IMR-90 (cell line): ENCODE measurements around the gene LRP3. TPM values are rescaled to one million over a fixed set of nuclear protein-coding genes. Genes with fewer than 3 reads are reported as not detected.

Experiments used
- ATAC-seq: fragments of 200-7000 bp; cut with Tn5 transposase; 2 replicates; pipeline ENCODE4 v1.9.1; 2020; ENCODE audit warnings: low read depth, mild to moderate bottlenecking, moderate library complexity
- BruUV-seq: library from RNA; stranded (reverse); fragments of 400-500 nt; replicated peaks from 2 replicates; lab custom pipeline; 2021; lab: Mats Ljungman, UMichigan
- CTCF ChIA-PET: fragments of 300-600 bp; formaldehyde crosslinking; extraction: SDS; loops from one replicate; lab custom pipeline; 2021; ENCODE audit warnings: antibody characterized with exemption; lab: Yijun Ruan, JAX
- POLR2A ChIA-PET: fragments of 300-600 bp; sonication (Branson Sonifier 250); formaldehyde crosslinking; loops from one replicate; lab custom pipeline; 2022; ENCODE audit warnings: antibody characterized with exemption; ENCODE audit not compliant: unreplicated experiment; lab: Charles Lee
- DNase-seq: peaks from one replicate; pipeline ENCODE4 v3.0.0; 2013
- H2AFZ ChIP-seq: replicated peaks from 2 replicates; pipeline ENCODE3; 2013; ENCODE audit warnings: low read length, mild to moderate bottlenecking; ENCODE audit not compliant: poor library complexity
- H2AK5ac ChIP-seq: 2 replicates; pipeline ENCODE4 v1.6.1; 2013; ENCODE audit warnings: low read depth, low read length, inconsistent platforms
- H2AK9ac ChIP-seq: replicated peaks from 2 replicates; pipeline ENCODE3; 2013; ENCODE audit warnings: mild to moderate bottlenecking, low read depth, low read length, moderate library complexity; ENCODE audit not compliant: poor library complexity
- H2BK120ac ChIP-seq: 2 replicates; pipeline ENCODE4 v1.6.1; 2013; ENCODE audit warnings: low read depth, low read length, inconsistent platforms
- H2BK15ac ChIP-seq: 3 replicates; pipeline ENCODE4 v1.6.1; 2013; ENCODE audit warnings: low read depth, low read length, inconsistent platforms
- H2BK20ac ChIP-seq: 2 replicates; pipeline ENCODE4 v1.6.1; 2013; ENCODE audit warnings: low read depth, mild to moderate bottlenecking, inconsistent platforms, low read length, moderate library complexity
- H2BK5ac ChIP-seq: 2 replicates; pipeline ENCODE4 v1.6.1; 2013; ENCODE audit warnings: mild to moderate bottlenecking, low read depth, low read length, inconsistent platforms; ENCODE audit not compliant: poor library complexity, severe bottlenecking
- H3K14ac ChIP-seq: replicated peaks from 2 replicates; pipeline ENCODE4 v1.6.1; 2013; ENCODE audit warnings: low read depth, low read length, inconsistent platforms
- H3K18ac ChIP-seq: 2 replicates; pipeline ENCODE4 v1.6.1; 2013; ENCODE audit warnings: low read depth, low read length, control low read depth
- H3K23ac ChIP-seq: 2 replicates; pipeline ENCODE4 v1.6.1; 2013; ENCODE audit warnings: low read depth, low read length, inconsistent platforms
- H3K27ac ChIP-seq: 2 replicates; pipeline ENCODE4 v1.5.1; 2013; ENCODE audit warnings: mild to moderate bottlenecking, control low read depth, low read length; ENCODE audit not compliant: insufficient read depth
- H3K27me3 ChIP-seq: 2 replicates; pipeline ENCODE4 v1.6.1; 2013; ENCODE audit warnings: low read length; ENCODE audit not compliant: control insufficient read depth, insufficient read depth
- H3K36me3 ChIP-seq: 2 replicates; pipeline ENCODE4 v1.6.1; 2013; ENCODE audit warnings: low read length, mixed read lengths; ENCODE audit not compliant: control insufficient read depth, insufficient read depth
- H3K4ac ChIP-seq: 2 replicates; pipeline ENCODE4 v1.6.1; 2013; ENCODE audit warnings: low read depth, low read length, inconsistent platforms
- H3K4me1 ChIP-seq: 2 replicates; pipeline ENCODE4 v1.6.1; 2013; ENCODE audit warnings: low read length, mixed read lengths; ENCODE audit not compliant: control insufficient read depth, insufficient read depth
- H3K4me2 ChIP-seq: 2 replicates; pipeline ENCODE4 v1.6.1; 2013; ENCODE audit warnings: low read depth, mild to moderate bottlenecking, control low read depth, low read length, moderate library complexity
- H3K4me3 ChIP-seq: 2 replicates; pipeline ENCODE4 v1.5.1; 2013; ENCODE audit warnings: low read depth, mild to moderate bottlenecking, control low read depth, low read length, moderate library complexity; ENCODE audit not compliant: insufficient read depth
- H3K56ac ChIP-seq: 2 replicates; pipeline ENCODE4 v1.6.1; 2013; ENCODE audit warnings: low read length, inconsistent platforms; ENCODE audit not compliant: insufficient read depth; ENCODE audit errors: extremely low read depth
- H3K79me1 ChIP-seq, 2 experiments: 2 replicates each; pipeline ENCODE4 v1.6.1; 2013; ENCODE audit warnings: low read length in 2 of 2, inconsistent platforms in 1 of 2, low read depth in 1 of 2
- H3K9ac ChIP-seq: 2 replicates; pipeline ENCODE4 v1.6.1; 2013; ENCODE audit warnings: low read depth, low read length, control low read depth
- H3K9me1 ChIP-seq: 2 replicates; pipeline ENCODE4 v1.6.1; 2013; ENCODE audit warnings: low read length, inconsistent platforms; ENCODE audit not compliant: insufficient read depth
- H3K9me3 ChIP-seq: 2 replicates; pipeline ENCODE4 v1.6.1; 2013; ENCODE audit warnings: low read length; ENCODE audit not compliant: control insufficient read depth, insufficient read depth
- H4K20me1 ChIP-seq: 2 replicates; pipeline ENCODE4 v1.6.1; 2013; ENCODE audit warnings: low read length, inconsistent platforms; ENCODE audit not compliant: insufficient read depth
- H4K5ac ChIP-seq: 2 replicates; pipeline ENCODE4 v1.6.1; 2013; ENCODE audit warnings: mild to moderate bottlenecking, low read depth, low read length, control low read depth
- H4K8ac ChIP-seq, 2 experiments: 2 replicates each; pipeline ENCODE4 v1.6.1; 2013; ENCODE audit warnings: low read depth in 2 of 2, low read length in 2 of 2, control low read depth in 1 of 2, inconsistent platforms in 1 of 2
- H4K91ac ChIP-seq: 2 replicates; pipeline ENCODE4 v1.6.1; 2013; ENCODE audit warnings: low read depth, low read length, inconsistent platforms; ENCODE audit not compliant: insufficient read depth
- BHLHE40 ChIP-seq: fragments of 150-350 bp; IDR thresholded peaks from 2 replicates; pipeline ENCODE4 v1.6.1; 2016; ENCODE audit warnings: mild to moderate bottlenecking, low read depth, low read length
- CEBPB ChIP-seq: IDR thresholded peaks from 2 replicates; pipeline ENCODE4 v1.6.1; 2012; ENCODE audit warnings: low read depth, low read length, improper control_type of control experiment
- CTCF ChIP-seq: conservative IDR thresholded peaks from 2 replicates; pipeline ENCODE4 v1.5.1; 2012; ENCODE audit warnings: mild to moderate bottlenecking, low read depth, low read length, improper control_type of control experiment
- ELK1 ChIP-seq: fragments of 150-350 bp; IDR thresholded peaks from 2 replicates; pipeline ENCODE4 v1.6.1; 2016; ENCODE audit warnings: low read depth, mild to moderate bottlenecking, low read length, moderate library complexity, borderline replicate concordance
- FOS ChIP-seq: fragments of 150-350 bp; IDR thresholded peaks from 2 replicates; pipeline ENCODE4 v1.6.1; 2016; ENCODE audit warnings: low read depth, low read length
- MAFK ChIP-seq: IDR thresholded peaks from 2 replicates; pipeline ENCODE4 v1.6.1; 2012; ENCODE audit warnings: low read depth, low read length, improper control_type of control experiment
- RFX5 ChIP-seq: IDR thresholded peaks from 2 replicates; pipeline ENCODE4 v1.8.0; 2012; ENCODE audit warnings: low read depth, mild to moderate bottlenecking, low read length, moderate library complexity
- SMC3 ChIP-seq: fragments of 150-350 bp; IDR thresholded peaks from 2 replicates; pipeline ENCODE4 v1.6.1; 2016; ENCODE audit warnings: low read depth, mild to moderate bottlenecking, antibody characterized with exemption, low read length, moderate library complexity
- WGBS, 2 experiments: methylation state at CpG; one replicate each; pipeline versions ENCODE4 v1.1.5 to v1.1.7; 2013; ENCODE audit warnings: missing lambda C conversion rate in 2 of 2; ENCODE audit not compliant: insufficient read length in 1 of 2; ENCODE audit errors: extremely low coverage in 2 of 2; 5-methylcytosine and 5-hydroxymethylcytosine counted together
- dilution Hi-C: fragments of 300-500 bp; cut with HindIII; formaldehyde crosslinking; loops from one replicate; pipeline ENCODE4 v1.14.3; 2018; ENCODE audit warnings: low sequenced_read_pairs; ENCODE audit not compliant: unreplicated experiment
- in situ Hi-C: fragments of 300-500 bp; cut with MboI; formaldehyde crosslinking; loops from 3 replicates; pipeline ENCODE4 v1.14.3; 2019; ENCODE audit warnings: low sequenced_read_pairs, inconsistent platforms, mixed read lengths
- intact Hi-C: fragments of 100-400 bp; cut with micrococcal nuclease; formaldehyde crosslinking; loops from 2 replicates; pipeline ENCODE4 v1.10.0; 2022
- polyA plus RNA-seq, 3 experiments: library from polyadenylated mRNA; depleted of rRNA; stranded (reverse); fragments of >200 nt; gene quantifications; 2 replicates each; pipeline ENCODE4 v1.2.3, GENCODE V29; 2012; ENCODE audit warnings: low replicate concordance in 1 of 3
- total RNA-seq: library from RNA; depleted of rRNA; stranded (reverse); fragments of >200 nt; gene quantifications from 2 replicates; pipeline ENCODE4 v1.2.3, GENCODE V29; 2012

Gene LRP3
- total and polyA plus RNA-seq, 2 of the 4 experiments (the other 2 are of a cell fraction) = 8.4 to 20.2 TPM

DNA sequence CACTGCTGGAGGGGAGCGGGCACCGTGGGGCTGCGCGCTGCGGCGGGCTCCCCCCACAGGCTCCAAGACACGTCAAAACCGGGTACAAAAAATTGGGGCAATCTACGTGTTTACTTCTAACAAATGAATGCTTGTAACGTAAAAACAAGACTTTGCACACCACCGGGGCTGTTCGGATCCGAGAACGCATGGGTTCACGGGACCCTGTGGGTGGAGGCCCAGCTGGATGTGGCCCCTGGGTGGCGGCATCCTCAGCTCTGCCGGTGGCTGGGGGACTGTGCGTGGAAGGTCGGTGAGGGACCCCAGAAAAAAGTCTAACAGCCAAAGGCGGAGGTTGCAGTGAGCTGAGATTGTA lies 41.8 kb downstream of the LRP3 start:
- H2BK120ac ChIP-seq = no peak overlapping the region
- no peak overlapping the region for H2AK5ac ChIP-seq
- no peak overlapping the region for H2BK5ac ChIP-seq
- H3K36me3 ChIP-seq = no peaks in the 10 kb centered on the region
- H3K9me3 ChIP-seq = no peaks in the 10 kb centered on the region
- no peak overlapping the region for H3K4ac ChIP-seq
- TF ChIP-seq MAFK (no peak), BHLHE40 (no peak), SMC3 (no peak), FOS (no peak), CTCF (no peak), RFX5 (no peak), CEBPB (no peak), ELK1 (no peak)
- no peak overlapping the region for H2BK15ac ChIP-seq
- H3K9ac ChIP-seq = no peak overlapping the region
- POLR2A ChIA-PET = no interaction called here
- CTCF ChIA-PET = interaction anchor here (0.7 kb wide), 1 partner anchor 334 kb away, joined by 3 read pairs; no protein-coding TSS in a partner anchor
- H3K14ac ChIP-seq = no peak overlapping the region
- H3K23ac ChIP-seq = no peak overlapping the region
- H3K4me1 ChIP-seq = no peaks in the 10 kb centered on the region
- no peak overlapping the region for H2AFZ ChIP-seq
- no peak overlapping the region for H3K4me3 ChIP-seq
- no peak overlapping the region for H3K56ac ChIP-seq
- dilution Hi-C loops = no loop called here
- H2BK20ac ChIP-seq = no peak overlapping the region
- peaks cover 7% of the 10 kb centered on the region; the same call in 1 of the 2 replicates for H3K9me1 ChIP-seq
- no peak overlapping the region for H3K4me2 ChIP-seq
- ATAC-seq (no peak), DNase-seq (no peak)
- no peak overlapping the region for H2AK9ac ChIP-seq
- peaks cover 22% of the 10 kb centered on the region; the same call in 1 of the 2 replicates for H3K27me3 ChIP-seq
- no peak overlapping the region for H4K5ac ChIP-seq
- no peak overlapping the region for H4K91ac ChIP-seq
- no peak overlapping the region for H4K8ac ChIP-seq
- in situ Hi-C loops = loop anchor here (5.0 to 10.0 kb wide), 2 partner anchors 171 to 529 kb away; no protein-coding TSS in a partner anchor
- no TSS peak for BruUV-seq
- no peaks in the 10 kb centered on the region for H3K79me1 ChIP-seq
- no peaks in the 10 kb centered on the region for H4K20me1 ChIP-seq
- intact Hi-C loops = loop anchor here (1.0 to 5.0 kb wide), 3 partner anchors 66 to 535 kb away; partner anchors contain the start of gene CEBPA
- WGBS, 2 experiments = 92% methylated on average over 13 of the region's 20 CpGs; no CpG with 5 or more reads in 1 of the 2 experiments
- H3K18ac ChIP-seq = no peak overlapping the region
- no peak overlapping the region for H3K27ac ChIP-seq
